Germinal center (tissue), 1 donor: ENCODE results near the gene SPRED1.
"Not testable (repeated sequence)": the region's sequence is repeated elsewhere in the genome, so short reads cannot be mapped to it uniquely, and the experiment has no call there.

Experiments used
- DNase-seq: peaks from one replicate; pipeline ENCODE4 v3.0.0; 2012; ENCODE audit warnings: mixed read lengths, low spot score

Gene SPRED1

GRCh38 chr15:38237021-38237420 lies 15.6 kb upstream of the SPRED1 start:
- DNase-seq, result not testable (repeated sequence)

GRCh38 chr15:38238311-38238710 lies 14.3 kb upstream of the SPRED1 start:
- DNase-seq, result peak; percentile 31

- peak; percentile 37 for DNase-seq
Observed at GRCh38 chr15:38242055-38242454, 10.6 kb upstream of the SPRED1 start.

- DNase-seq, result no peak
Observed at GRCh38 chr15:38243278-38244055, 9.2 kb upstream of the SPRED1 start.

GRCh38 chr15:38247336-38247735 lies 5.3 kb upstream of the SPRED1 start:
- DNase-seq, result no peak

GRCh38 chr15:38253351-38253781 lies 730 bp downstream of the SPRED1 start:
- no peak for DNase-seq

- DNase-seq, result peak; percentile 60
Observed at GRCh38 chr15:38254051-38254883, 1.6 kb downstream of the SPRED1 start.

- no peak for DNase-seq
Observed at GRCh38 chr15:38255690-38256089, 3.1 kb downstream of the SPRED1 start.

GRCh38 chr15:38257676-38258075 lies 5.0 kb downstream of the SPRED1 start:
- no peak for DNase-seq

GRCh38 chr15:38259134-38259533 lies 6.5 kb downstream of the SPRED1 start:
- no peak for DNase-seq

- no peak for DNase-seq
Observed at GRCh38 chr15:38260077-38260476, 7.4 kb downstream of the SPRED1 start.

- no peak for DNase-seq
Observed at GRCh38 chr15:38263251-38263650, 10.6 kb downstream of the SPRED1 start.

- DNase-seq, result no peak
Observed at GRCh38 chr15:38263996-38264395, 11.4 kb downstream of the SPRED1 start.

- DNase-seq, result no peak
Observed at GRCh38 chr15:38266247-38266986, 13.8 kb downstream of the SPRED1 start.

GRCh38 chr15:38267421-38268022 lies 14.9 kb downstream of the SPRED1 start:
- no peak for DNase-seq

- no peak for DNase-seq
Observed at GRCh38 chr15:38271144-38271543, 18.5 kb downstream of the SPRED1 start.

- no peak for DNase-seq
Observed at GRCh38 chr15:38271895-38272294, 19.3 kb downstream of the SPRED1 start.

GRCh38 chr15:38272431-38272830 lies 19.8 kb downstream of the SPRED1 start:
- not testable (repeated sequence) for DNase-seq

GRCh38 chr15:38274135-38274534 lies 21.5 kb downstream of the SPRED1 start:
- no peak for DNase-seq

- DNase-seq, result no peak
Observed at GRCh38 chr15:38275959-38276358, 23.3 kb downstream of the SPRED1 start.

- DNase-seq, result not testable (repeated sequence)
Observed at GRCh38 chr15:38277281-38277680, 24.6 kb downstream of the SPRED1 start.

- DNase-seq, result no peak
Observed at GRCh38 chr15:38281031-38281430, 28.4 kb downstream of the SPRED1 start.
